Urinary bladder (tissue), 4 donors: ENCODE measurements around the gene KATNB1. TPM values are rescaled to one million over a fixed set of nuclear protein-coding genes. Genes with fewer than 3 reads are reported as not detected.
"Not testable (repeated sequence)": the region's sequence is repeated elsewhere in the genome, so short reads cannot be mapped to it uniquely, and the experiment has no call there.

ENCODE experiments used
- DNase-seq: peaks from one replicate; pipeline ENCODE4 v3.0.0-alpha.2; 2015; ENCODE audit errors: extremely low spot score
- H3K27ac ChIP-seq: one replicate; pipeline ENCODE4 v1.5.1; 2013; ENCODE audit warnings: low read depth, mild to moderate bottlenecking, moderate library complexity
- H3K36me3 ChIP-seq: one replicate; pipeline ENCODE4 v1.6.1; 2013; ENCODE audit warnings: mild to moderate bottlenecking, moderate library complexity; ENCODE audit not compliant: insufficient read depth
- H3K4me1 ChIP-seq: one replicate; pipeline ENCODE4 v1.6.1; 2013; ENCODE audit warnings: mild to moderate bottlenecking, moderate library complexity; ENCODE audit not compliant: insufficient read depth
- H3K4me3 ChIP-seq: one replicate; pipeline ENCODE4 v1.5.1; 2013; ENCODE audit warnings: low read depth, low read length
- WGBS: extraction: QIAGEN DNeasy Blood & Tissue Kit; methylation state at CpG from one replicate; pipeline ENCODE4 v1.1.7; 2013; 5-methylcytosine and 5-hydroxymethylcytosine counted together
- polyA plus RNA-seq: library from polyadenylated mRNA; stranded (reverse); fragments of 200-250 nt; gene quantifications from one replicate; pipeline ENCODE4 v1.2.3, GENCODE V29; 2013
- total RNA-seq: library from RNA; depleted of rRNA; stranded (reverse); fragments of >200 nt; gene quantifications from one replicate; pipeline ENCODE4 v1.2.3, GENCODE V29; 2014
- donor health status: healthy with polysubstance abuse.
- donor health status: healthy.

Gene KATNB1
- total and polyA plus RNA-seq, 2 donors = 11.9 to 15.0 TPM

DNA sequence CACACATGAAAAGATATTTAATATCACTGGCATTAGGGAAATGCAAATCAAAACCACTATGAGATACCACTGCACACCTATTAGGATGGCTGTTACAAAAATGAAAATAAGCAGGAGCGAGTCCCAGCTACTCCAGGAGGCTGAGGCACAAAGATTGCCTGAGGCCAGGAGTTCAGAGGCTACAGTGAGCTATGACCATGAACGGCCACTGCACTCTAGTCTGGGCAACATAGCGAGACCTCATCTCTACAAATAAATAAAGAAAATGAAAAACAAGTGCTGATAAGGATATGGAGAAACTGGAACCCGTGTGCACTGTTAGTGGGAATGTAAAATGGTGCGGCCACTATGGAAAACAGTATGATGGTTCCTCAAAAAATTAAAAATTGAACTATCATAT lies 43.1 kb downstream of the KATNB1 start:
- Histone ChIP-seq H3K4me3 (no peak overlapping the region), H3K4me1 (no peaks in the 10 kb centered on the region), H3K27ac (no peak overlapping the region), H3K36me3 (no peaks in the 10 kb centered on the region)
- WGBS = 91% methylated on average over 5 of the region's 5 CpGs
- DNase-seq = no peak

- not testable (repeated sequence) for H3K4me1 ChIP-seq, H3K27ac ChIP-seq, H3K36me3 ChIP-seq, H3K4me3 ChIP-seq, DNase-seq
- WGBS = 88% methylated on average over 5 of the region's 5 CpGs
These were observed 44.3 kb downstream of the KATNB1 start for GRCh38 chr16:57779836-57780235.

GRCh38 chr16:57781349-57781740 lies 45.8 kb downstream of the KATNB1 start:
- no peaks in the 10 kb centered on the region for H3K4me1 ChIP-seq
- 46% methylated on average over 1 of the region's 1 CpG for WGBS
- DNase-seq = no peak
- no peak overlapping the region for H3K4me3 ChIP-seq
- H3K36me3 ChIP-seq = no peaks in the 10 kb centered on the region
- H3K27ac ChIP-seq = no peak overlapping the region

DNA sequence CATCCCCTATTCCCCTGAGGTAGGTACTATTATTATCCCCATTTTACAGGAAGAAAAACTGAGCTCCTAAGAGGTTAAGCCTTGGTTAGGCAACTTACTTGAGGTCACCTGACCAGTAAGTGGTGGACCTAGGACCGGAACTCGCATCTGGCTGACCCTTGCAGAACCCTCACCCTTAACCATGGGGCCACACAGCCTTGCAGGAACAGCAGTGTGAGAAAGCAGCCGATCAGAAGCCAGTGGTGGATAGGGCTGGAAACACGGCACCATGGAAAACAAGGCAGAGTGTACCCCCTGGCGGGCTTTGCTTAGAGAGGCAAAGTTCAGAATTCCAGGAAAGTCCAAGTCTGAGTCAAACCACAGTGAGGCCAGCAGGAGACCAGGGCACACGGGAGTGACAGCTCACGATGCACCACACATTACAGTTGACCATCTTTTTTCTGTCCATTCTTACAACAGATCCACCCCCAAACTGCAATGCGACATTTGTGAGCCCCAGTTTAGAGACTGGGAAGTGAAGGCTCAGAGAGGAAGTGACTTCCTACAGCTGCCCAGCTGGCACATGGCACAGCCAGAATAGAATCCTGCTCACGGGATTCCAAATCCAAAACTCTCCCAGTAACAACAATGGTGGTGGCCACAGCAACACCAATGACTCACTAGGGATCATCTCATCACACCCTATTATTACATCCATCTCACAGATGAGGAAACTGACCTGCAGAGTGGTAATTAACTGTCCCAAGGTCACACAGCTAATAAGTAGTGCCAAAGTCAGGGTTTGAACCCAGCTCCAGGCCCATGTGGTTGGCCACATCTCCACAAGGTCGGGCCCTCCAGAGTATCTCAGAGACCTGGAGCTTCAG lies 46.4 kb downstream of the KATNB1 start:
- Histone ChIP-seq H3K4me3 (no peak overlapping the region), H3K4me1 (no peaks in the 10 kb centered on the region), H3K36me3 (no peaks in the 10 kb centered on the region), H3K27ac (no peak overlapping the region)
- 93% methylated on average over 10 of the region's 10 CpGs for WGBS
- no peak for DNase-seq

DNA sequence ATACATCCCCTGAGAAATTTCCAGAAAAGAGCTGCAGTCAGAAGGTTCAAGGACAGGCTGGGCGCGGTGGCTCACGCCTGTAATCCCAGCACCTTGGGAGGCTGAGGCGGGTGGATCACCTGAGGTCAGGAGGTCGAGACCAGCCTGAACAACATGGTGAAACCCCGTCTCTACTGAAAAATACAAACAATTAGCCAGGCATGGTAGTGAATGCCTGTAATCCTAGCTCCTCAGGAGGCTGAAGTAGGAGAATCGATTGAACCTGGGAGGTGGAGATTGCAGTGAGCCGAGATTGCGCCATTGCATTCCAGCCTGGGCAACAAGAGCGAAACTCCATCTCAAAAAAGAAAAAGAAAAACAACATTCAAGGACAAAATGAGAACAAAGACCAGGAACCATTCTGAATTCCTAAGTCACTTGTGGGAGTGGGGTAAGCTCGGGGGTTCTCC lies 47.1 kb downstream of the KATNB1 start:
- not testable (repeated sequence) for H3K36me3 ChIP-seq, H3K27ac ChIP-seq, DNase-seq, H3K4me3 ChIP-seq, H3K4me1 ChIP-seq
- 92% methylated on average over 11 of the region's 11 CpGs for WGBS

DNA sequence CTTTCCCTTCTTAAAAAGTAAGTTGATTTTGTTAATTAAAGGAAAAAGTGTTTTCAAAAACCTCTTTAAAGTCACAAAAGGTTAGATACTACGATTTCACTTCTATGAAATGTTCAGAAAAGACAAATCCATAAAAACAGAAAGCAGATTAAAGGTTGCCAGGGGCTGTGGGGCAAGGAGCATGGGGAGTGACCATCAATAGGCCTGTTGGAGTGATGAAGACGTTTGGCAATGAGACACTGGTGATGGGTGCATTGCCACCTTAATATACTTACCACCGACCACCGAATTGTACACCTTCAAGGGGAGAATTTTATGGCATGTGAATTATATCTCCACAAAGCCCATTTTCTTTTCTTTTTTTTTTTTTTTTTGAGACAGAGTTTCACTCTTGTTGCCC lies 47.5 kb downstream of the KATNB1 start:
- no peaks in the 10 kb centered on the region for H3K4me1 ChIP-seq
- WGBS = 87% methylated on average over 4 of the region's 4 CpGs
- H3K36me3 ChIP-seq = no peaks in the 10 kb centered on the region
- H3K27ac ChIP-seq = no peak overlapping the region
- DNase-seq = no peak
- H3K4me3 ChIP-seq = no peak overlapping the region

- no peak overlapping the region for H3K27ac ChIP-seq
- WGBS = 96% methylated on average over 8 of the region's 8 CpGs
- DNase-seq = no peak
- no peaks in the 10 kb centered on the region for H3K36me3 ChIP-seq
- H3K4me1 ChIP-seq = no peaks in the 10 kb centered on the region
- no peak overlapping the region for H3K4me3 ChIP-seq
These were observed 48.3 kb downstream of the KATNB1 start for GRCh38 chr16:57783883-57784282.

DNA sequence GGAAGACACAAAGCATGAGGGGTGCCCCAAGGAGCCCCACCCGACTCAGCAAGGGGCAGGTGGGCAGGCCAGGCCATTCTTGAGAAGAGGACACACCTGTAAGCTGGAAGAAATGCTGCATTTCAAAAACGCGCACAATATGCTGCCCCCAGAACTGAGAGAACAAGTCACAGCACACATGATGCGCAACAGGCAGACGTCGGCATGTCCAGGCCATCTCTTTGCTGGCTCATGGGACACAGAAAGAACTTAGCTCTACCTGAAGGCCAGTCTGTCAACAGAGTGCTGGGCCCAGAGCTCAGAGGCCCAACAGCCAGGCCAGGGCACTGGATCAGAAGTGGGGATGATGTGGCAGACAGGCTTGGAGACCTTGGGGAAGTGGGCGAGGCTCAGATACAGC lies 48.8 kb downstream of the KATNB1 start:
- no peaks in the 10 kb centered on the region for H3K4me1 ChIP-seq
- no peak for DNase-seq
- no peak overlapping the region for H3K27ac ChIP-seq
- H3K36me3 ChIP-seq = no peaks in the 10 kb centered on the region
- WGBS = 93% methylated on average over 7 of the region's 7 CpGs
- no peak overlapping the region for H3K4me3 ChIP-seq

- Histone ChIP-seq H3K36me3 (no peaks in the 10 kb centered on the region), H3K4me1 (no peaks in the 10 kb centered on the region), H3K27ac (no peak overlapping the region), H3K4me3 (no peak overlapping the region)
- 95% methylated on average over 10 of the region's 10 CpGs for WGBS
- DNase-seq = no peak
These were observed 49.8 kb downstream of the KATNB1 start for GRCh38 chr16:57785385-57785784.

DNA sequence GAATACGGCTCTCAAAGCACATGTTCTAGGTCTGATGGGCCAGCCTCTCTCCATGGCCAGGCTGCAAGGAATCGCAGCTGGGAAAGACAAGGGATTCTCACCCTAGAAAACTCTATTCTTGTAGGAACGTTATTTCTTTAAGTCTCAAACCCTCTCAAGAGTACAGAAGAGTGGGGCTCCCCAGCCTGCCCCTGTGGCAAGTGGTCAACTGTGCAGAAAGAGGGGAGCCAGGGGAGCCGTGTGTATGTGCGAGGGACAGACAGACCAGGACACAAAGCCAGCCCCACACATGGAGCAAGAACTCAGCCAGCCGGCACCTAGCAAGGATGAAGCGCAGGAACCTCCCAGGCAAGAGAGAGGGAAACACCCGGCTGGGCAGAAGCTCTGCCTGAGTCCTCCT lies 50.4 kb downstream of the KATNB1 start:
- Histone ChIP-seq H3K27ac (no peak overlapping the region), H3K4me1 (no peaks in the 10 kb centered on the region), H3K4me3 (no peak overlapping the region), H3K36me3 (no peaks in the 10 kb centered on the region)
- DNase-seq = no peak
- WGBS = 96% methylated on average over 8 of the region's 8 CpGs

- Histone ChIP-seq H3K4me3 (no peak overlapping the region), H3K36me3 (no peaks in the 10 kb centered on the region), H3K27ac (peak overlapping the region; percentile 34), H3K4me1 (no peaks in the 10 kb centered on the region)
- DNase-seq = no peak
- WGBS = 47% methylated on average over 26 of the region's 26 CpGs
These were observed 51.3 kb downstream of the KATNB1 start for GRCh38 chr16:57786632-57787518.

DNA sequence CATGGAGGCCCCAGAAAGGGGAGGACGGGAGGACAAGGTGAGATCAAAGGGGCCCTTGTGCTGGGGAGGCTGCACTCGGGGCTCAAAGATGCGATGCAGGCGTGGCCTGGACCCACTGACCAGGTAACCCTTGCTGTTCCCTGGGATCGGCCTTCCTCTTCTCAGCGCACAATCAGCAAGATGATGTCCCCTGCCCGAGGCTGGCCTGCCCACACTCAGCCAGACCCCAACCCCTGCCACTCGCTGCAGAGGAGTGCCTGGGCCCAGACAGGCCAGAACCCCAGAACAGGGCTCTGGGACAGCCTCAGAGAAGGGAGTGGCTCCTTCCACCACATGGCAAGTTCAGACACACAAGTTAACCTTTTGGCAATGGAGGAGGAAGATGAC lies 51.9 kb downstream of the KATNB1 start:
- Histone ChIP-seq H3K4me1 (no peaks in the 10 kb centered on the region), H3K4me3 (no peak overlapping the region), H3K36me3 (peaks cover 1% of the 10 kb centered on the region), H3K27ac (no peak overlapping the region)
- no peak for DNase-seq
- 84% methylated on average over 8 of the region's 8 CpGs for WGBS

DNA sequence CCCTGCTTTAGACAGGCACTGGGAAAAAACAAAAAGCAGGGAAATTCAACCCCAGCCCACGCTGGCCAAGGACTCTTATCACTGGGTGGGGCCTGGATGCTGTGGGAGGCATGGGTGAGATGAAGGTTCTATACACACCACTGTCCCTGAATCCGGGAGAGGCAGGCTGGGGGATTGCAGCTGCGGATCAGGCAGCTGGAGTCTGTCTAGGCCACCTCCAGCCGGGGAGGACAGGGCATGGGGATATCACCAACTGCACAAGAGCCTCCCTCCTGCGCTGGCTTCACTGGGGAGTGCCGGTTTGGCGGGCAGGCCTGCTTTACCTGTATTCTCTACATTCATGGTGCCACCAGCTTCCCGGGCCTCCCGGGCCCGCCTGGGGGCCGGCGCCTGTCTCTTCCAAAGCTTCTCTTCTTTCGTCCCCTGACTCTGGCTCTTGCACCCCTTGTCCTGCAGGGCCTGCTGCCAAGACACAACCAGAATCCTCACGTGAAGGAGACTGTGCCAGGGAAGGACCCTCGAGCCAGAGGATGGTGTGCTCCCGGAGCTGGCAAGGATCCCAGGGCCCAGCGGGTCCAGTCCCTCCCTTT lies 52.8 kb downstream of the KATNB1 start:
- DNase-seq = no peak
- 41% methylated on average over 17 of the region's 17 CpGs for WGBS
- H3K4me1 ChIP-seq = no peaks in the 10 kb centered on the region
- no peak overlapping the region for H3K4me3 ChIP-seq
- peaks cover 1% of the 10 kb centered on the region for H3K36me3 ChIP-seq
- no peak overlapping the region for H3K27ac ChIP-seq
